ENCODE measurements around the gene TMEM163. TPM values are rescaled to one million over a fixed set of nuclear protein-coding genes. Genes with fewer than 3 reads are reported as not detected.

Gene TMEM163
- 0.06 TPM for total RNA-seq (2013)
- polyA plus RNA-seq (under 1 TPM in 1 of 3 donors, not detected in 2; 0.01 TPM), polyA minus RNA-seq (under 0.01 TPM in 1 of 2 replicates, not detected in the other), total RNA-seq (0.08 to 2.7 (median 0.55) reads per million in 11 experiments)

DNA sequence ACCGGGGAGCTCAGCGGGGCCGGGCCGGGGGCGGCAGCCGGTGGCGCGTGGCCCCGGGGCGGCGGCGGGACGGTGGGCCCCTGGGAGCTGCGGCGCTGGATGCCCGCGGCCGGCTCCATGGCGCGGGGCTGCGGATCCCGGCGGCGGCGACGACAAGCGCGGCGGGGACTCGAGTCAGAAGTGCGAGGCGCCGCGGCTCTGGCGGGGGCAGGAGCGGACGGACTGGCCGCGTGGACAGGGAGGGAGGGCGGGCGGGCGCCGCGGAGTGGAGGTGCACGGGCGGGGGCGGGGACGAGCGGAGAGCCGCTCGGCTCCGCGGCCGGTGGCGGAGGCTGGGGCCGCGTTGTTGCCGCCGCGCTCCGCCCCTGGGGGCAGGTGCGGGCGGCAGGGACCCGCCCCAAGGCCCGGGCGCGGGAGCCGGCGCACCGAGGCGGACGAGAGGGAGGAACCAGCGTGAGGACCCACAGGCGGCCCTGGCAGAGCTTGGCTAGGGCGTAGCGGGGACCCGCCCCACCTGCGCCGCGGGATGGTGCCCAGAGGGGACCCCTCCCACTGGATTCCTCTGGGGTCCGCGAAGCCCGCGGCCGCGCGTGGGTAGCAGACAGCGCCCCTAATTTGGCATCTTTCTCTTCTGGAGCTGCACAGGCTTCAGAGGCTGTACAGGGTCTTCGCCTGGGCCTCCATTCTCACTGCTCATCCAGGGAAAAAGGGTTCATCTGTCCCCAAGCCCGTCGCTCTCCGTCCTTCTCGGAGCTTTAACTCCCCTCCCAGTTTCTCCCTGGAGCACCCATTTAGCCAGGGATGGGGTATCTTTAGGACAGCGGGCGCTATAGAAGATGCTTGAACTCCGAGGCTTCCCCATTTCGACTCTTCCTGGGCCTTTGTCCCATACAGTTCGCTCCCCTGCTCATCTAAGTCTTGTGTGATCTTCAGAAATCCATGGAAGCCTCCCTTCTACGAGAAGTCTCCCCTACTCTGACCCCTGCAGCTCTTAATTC is at the start of gene TMEM163:
Gene TMEM163 (minus strand): TSS at position 184 of the 998 bp plus-strand sequence.
- Histone ChIP-seq H4K20me1 (ENCODE audit: insufficient read depth, low read length) (no peaks in the 10 kb centered on the region), H3K27ac (ENCODE audit: low read depth in 1 of 2, low read length in 2 of 2) (no peak within 1 kb of the TSS), H3K4me3 (replicated peaks in 1 of 3; ENCODE audit: low read depth in 2 of 3, low read length in 3 of 3) (peak within 1 kb of the TSS; percentile 12 to 64 (median 14)), H3K9ac (ENCODE audit: insufficient read depth, low read length, poor library complexity, severe bottlenecking) (peak within 1 kb of the TSS; percentile 53), H3K4me2 (replicated peaks; ENCODE audit: extremely low read depth, low read length, poor library complexity, severe bottlenecking) (peak within 1 kb of the TSS; percentile 80), H2AFZ (ENCODE audit: insufficient read depth, low read depth, low read length, poor library complexity, severe bottlenecking) (peak within 1 kb of the TSS; percentile 72), H3K4me1 (ENCODE audit: control insufficient read depth in 1 of 2, insufficient read depth in 2 of 2, low read length in 2 of 2) (peaks cover 14 to 17% of the 10 kb centered on the region in 2 donors), H3K36me3 (replicated peaks in 1 of 2; ENCODE audit: control insufficient read depth in 1 of 2, insufficient read depth in 2 of 2, low read length in 2 of 2) (no peaks in the 10 kb centered on the region), H3K27me3 (ENCODE audit: control insufficient read depth in 2 of 2, insufficient read depth in 2 of 2, low read length in 2 of 2) (peaks cover 66 to 72% of the 10 kb centered on the region in 2 donors), H3K79me2 (ENCODE audit: insufficient read depth, low read length) (no peaks in the 10 kb centered on the region), H3K9me3 (replicated peaks in 1 of 2; ENCODE audit: control insufficient read depth in 1 of 2, insufficient read depth in 1 of 2, low read length in 2 of 2) (peaks cover 0 to 20% of the 10 kb centered on the region in 2 donors)
- 3% methylated on average over 88 of the region's 99 CpGs for WGBS (ENCODE audit: insufficient coverage)
- peaks cover 10% of the 10 kb centered on the region for H3K4me1 Mint-ChIP-seq
- peaks cover 0 to 16% of the 10 kb centered on the region in 2 donors for H3K36me3 Mint-ChIP-seq
- no peak for DNase-seq
- H3K27ac Mint-ChIP-seq, result peak within 1 kb of the TSS in 4 of 7 donors; percentile 4 to 82 (median 61)
- H3K27me3 Mint-ChIP-seq (ENCODE audit: low read depth in 3 of 3), result peaks cover 68 to 75% (median 69%) of the 10 kb centered on the region in 3 donors
- peaks cover 0 to 14% (median 6%) of the 10 kb centered on the region in 7 donors for H3K9me3 Mint-ChIP-seq
- TF ChIP-seq, protein P1, sequence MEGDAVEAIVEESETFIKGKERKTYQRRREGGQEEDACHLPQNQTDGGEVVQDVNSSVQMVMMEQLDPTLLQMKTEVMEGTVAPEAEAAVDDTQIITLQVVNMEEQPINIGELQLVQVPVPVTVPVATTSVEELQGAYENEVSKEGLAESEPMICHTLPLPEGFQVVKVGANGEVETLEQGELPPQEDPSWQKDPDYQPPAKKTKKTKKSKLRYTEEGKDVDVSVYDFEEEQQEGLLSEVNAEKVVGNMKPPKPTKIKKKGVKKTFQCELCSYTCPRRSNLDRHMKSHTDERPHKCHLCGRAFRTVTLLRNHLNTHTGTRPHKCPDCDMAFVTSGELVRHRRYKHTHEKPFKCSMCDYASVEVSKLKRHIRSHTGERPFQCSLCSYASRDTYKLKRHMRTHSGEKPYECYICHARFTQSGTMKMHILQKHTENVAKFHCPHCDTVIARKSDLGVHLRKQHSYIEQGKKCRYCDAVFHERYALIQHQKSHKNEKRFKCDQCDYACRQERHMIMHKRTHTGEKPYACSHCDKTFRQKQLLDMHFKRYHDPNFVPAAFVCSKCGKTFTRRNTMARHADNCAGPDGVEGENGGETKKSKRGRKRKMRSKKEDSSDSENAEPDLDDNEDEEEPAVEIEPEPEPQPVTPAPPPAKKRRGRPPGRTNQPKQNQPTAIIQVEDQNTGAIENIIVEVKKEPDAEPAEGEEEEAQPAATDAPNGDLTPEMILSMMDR (IDR thresholded peaks at IDR 0.05), result no peak
- peak within 1 kb of the TSS; percentile 84 to 95 for H3K4me3 Mint-ChIP-seq
- intact Hi-C loops (cut with micrococcal nuclease), result loop anchor here in 1 of 2 donors (5.0 kb wide), 1 partner anchor 53 kb away; no protein-coding TSS in a partner anchor

DNA sequence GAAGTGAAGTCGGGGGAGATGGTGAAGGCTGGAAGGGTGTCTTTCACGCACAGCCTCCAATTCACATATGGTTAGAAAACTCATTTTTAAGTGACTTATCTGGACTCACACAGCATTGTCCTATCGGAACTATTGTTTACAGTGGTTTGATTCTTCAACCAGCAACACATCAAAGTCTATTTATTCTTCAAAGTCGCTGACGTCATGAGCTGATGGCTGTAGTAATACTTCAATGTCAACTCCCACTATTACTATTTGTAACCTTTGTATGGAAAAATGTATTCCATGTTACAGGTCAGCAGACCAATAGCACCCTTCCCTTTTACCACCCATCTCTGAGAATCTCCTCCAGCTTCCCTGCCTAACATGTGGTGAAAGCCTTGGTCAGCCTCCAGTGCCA is 47.8 kb upstream of the TMEM163 start:
- TF ChIP-seq, protein P1 (IDR thresholded peaks at IDR 0.05), result no peak
- Histone ChIP-seq H3K79me2 (ENCODE audit: insufficient read depth, low read length) (no peaks in the 10 kb centered on the region), H3K36me3 (replicated peaks in 1 of 2; ENCODE audit: control insufficient read depth in 1 of 2, insufficient read depth in 2 of 2, low read length in 2 of 2) (no peaks in the 10 kb centered on the region), H3K9ac (ENCODE audit: insufficient read depth, low read length, poor library complexity, severe bottlenecking) (no peak overlapping the region), H3K4me3 (replicated peaks in 1 of 3; ENCODE audit: low read depth in 2 of 3, low read length in 3 of 3) (no peak overlapping the region), H3K27ac (ENCODE audit: low read depth in 1 of 2, low read length in 2 of 2) (no peak overlapping the region), H4K20me1 (ENCODE audit: insufficient read depth, low read length) (no peaks in the 10 kb centered on the region), H3K9me3 (replicated peaks in 1 of 2; ENCODE audit: control insufficient read depth in 1 of 2, insufficient read depth in 1 of 2, low read length in 2 of 2) (no peaks in the 10 kb centered on the region), H3K4me1 (ENCODE audit: control insufficient read depth in 1 of 2, insufficient read depth in 2 of 2, low read length in 2 of 2) (no peaks in the 10 kb centered on the region), H2AFZ (ENCODE audit: insufficient read depth, low read depth, low read length, poor library complexity, severe bottlenecking) (no peak overlapping the region), H3K4me2 (replicated peaks; ENCODE audit: extremely low read depth, low read length, poor library complexity, severe bottlenecking) (no peak overlapping the region), H3K27me3 (ENCODE audit: control insufficient read depth in 2 of 2, insufficient read depth in 2 of 2, low read length in 2 of 2) (no peaks in the 10 kb centered on the region)
- peaks cover 4 to 5% (median 5%) of the 10 kb centered on the region in 3 donors for H3K27me3 Mint-ChIP-seq (ENCODE audit: low read depth in 3 of 3)
- DNase-seq, result no peak
- peaks cover 0 to 5% (median 2%) of the 10 kb centered on the region in 7 donors for H3K9me3 Mint-ChIP-seq
- no peaks in the 10 kb centered on the region for H3K4me1 Mint-ChIP-seq
- H3K36me3 Mint-ChIP-seq, result no peaks in the 10 kb centered on the region
- no peak overlapping the region for H3K4me3 Mint-ChIP-seq
- no peak overlapping the region for H3K27ac Mint-ChIP-seq
- intact Hi-C loops (cut with micrococcal nuclease), result no loop called here
- WGBS (ENCODE audit: insufficient coverage), result no CpG with 5 or more reads among the region's 5 CpGs
